ENCODE results near the gene CDC40.

Gene CDC40

DNA sequence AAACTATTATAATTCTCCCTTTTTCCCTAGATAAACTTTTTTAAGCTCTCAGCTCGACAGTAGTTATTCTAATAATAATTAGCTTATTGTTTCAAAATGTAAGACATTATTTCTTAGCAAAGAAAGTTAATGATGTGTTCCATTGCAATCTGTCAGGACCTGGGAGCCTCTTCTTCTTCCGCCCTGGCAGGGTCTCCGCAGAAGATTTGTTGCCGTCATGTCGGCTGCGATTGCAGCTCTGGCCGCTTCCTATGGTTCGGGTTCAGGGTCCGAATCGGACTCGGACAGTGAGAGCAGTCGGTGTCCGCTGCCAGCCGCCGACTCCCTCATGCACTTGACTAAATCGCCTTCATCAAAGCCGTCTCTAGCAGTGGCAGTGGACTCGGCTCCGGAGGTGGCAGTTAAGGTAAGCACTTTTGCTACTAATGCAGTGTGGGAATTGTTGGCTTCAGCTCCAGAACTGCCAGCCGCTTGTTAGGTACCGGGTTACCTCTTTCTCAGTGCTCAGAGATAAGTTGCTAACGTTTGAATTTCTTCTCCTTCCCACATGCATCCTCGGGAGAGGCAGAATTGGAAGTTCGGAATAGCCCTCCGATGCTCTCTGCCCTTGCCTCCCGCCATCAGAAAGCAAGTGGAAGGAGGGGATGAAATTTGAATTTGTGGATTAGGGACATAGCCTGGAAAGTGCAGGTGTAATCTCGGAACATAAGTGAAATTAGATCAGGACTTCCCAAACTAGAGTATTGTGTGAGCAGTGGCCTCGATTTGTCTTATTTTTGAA is at the start of gene CDC40:
TSS of gene CDC40 (plus strand) at position 200 of the 781 bp plus-strand sequence. CDS start at position 218, 18 bp downstream.
- peak; percentile 72 for DNase-seq

DNA sequence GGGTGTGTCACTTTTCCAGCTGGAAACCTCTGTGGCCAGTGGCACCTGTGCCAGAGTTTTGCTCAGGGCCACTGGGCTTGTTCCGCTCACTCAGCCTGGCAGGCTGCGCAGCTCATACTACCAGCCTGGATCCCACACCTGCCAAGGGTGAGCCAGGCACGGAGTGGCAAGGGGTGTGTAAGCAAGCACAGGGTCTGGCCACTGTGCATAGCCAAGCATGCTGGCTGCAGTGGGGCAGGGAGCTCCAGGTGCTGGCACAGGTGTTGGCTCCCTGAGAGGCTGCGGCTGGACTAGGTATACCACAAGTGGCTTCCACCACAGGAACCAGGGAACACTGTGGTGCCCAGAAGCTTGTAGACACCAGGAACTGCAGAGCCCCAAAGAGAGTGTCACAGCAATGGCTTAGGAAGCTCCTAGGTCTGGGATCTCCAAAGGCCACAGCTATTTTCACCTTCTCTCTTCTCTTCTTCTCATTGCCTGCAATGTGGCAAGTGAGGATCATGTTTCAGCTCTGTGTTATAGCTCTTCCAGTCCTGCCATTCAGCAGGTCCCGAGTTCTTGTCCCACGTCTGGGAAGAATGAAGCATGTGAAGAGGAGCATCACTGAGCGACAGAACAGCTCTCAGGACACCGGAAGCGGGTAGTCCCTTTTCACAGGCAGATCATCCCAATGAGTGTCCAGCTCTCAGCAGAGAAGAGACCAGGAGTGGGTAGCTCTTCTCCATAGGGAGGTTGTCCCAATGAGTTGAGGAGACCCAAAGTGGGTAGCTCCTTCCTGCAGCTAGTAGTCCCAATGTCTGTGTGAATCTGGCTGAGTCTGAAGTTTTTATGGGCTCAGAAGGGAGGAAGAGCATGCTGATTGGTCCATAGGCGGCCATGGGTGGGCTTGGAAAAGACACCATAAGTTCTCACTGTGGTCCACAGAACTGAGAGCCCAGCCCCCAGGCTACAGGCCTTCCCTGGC is 42.0 kb upstream of the CDC40 start:
- DNase-seq, result no peak

DNA sequence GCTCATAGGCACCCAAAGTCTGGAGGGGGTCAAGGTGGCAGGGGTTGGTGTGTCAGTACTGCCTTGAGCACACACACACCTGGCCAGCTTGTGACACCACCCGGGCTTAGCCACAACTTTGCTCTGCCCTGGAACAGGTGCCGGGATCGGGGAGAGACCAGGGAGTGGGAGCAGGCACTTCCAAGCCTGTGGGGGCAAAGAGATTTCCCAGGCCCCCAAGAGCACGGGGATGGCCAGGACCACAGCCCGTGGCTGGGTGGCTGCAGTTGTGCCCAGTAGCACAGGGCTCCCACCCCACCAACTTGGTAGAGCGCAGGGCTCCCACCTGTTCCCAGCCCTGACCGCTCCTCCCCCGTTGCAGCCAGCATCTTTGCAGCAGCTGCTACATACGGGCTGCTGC is 41.2 kb upstream of the CDC40 start:
- no peak for DNase-seq

DNA sequence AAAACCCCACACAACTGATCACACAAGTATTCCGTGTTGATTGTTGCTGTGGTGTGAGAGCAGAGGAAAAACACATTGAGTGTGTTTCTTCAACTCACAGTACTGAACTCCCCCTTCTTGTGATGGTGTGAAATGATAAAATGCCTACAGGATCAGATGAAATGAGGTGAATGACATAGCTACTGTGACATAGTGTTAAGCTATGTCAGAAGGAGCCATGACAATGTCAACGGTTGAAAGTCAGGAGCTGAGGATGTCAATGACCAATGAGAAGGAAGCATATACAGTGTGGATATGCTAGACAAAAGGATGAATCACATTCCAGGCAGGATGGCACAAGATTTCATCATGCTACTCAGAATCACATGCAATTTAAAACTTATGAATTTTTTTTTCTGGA is 39.6 kb upstream of the CDC40 start:
- DNase-seq, result no peak

DNA sequence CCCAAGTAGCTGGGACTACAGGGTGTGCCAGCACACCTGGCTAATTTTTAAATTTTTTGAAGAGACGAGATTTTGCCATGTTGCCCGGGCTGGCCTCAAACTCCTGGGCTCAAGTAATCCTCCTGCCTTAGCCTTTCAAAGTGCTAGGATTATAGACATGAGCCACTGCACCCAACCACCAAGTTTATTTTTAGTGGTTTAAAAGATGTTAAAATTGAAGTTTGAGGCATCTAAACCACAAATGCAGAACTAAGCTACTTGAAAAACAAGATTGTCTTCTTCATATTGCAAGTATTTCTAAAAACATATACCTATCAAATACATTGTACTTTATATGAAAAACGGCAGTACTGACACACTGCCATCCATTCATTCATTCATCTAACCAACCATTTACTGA is 32.4 kb upstream of the CDC40 start:
- no peak for DNase-seq

DNA sequence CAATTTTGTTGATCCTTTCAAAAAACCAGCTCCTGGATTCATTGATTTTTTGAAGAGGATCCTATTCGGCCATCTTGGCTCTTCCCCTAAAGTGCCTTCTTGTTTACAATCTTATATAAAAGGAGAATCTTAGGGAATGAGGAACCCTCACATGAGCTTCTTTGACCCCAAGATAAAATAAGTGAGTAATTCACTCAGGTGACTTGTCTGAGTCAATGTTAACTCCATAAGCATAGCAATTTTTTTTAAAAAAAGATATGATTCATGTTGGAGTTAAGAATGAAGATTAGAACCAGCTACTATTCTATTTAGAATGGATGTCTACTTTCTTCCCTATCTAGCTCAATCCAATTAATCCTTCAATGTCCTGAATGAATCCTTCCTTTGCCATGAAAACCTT is 21.7 kb upstream of the CDC40 start:
- DNase-seq, result no peak

DNA sequence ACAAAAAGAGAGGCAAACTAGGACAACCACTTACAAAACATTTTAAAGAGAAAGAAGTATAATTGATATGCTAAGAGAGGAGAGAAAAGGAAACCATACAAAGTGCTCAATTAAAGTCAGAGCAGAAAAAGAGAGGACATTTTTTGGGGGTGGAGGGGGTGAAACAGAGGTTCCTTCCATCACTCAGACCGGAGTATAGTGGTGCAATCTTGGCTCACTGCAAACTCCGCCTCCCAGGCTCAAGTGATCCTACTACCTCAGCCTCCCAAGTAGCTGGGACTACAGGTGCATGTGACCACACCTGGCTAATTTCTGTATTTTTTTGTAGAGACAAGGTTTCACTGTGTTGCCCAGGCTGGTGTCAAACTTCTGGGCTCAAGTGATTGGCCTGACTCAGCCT is 10.1 kb upstream of the CDC40 start:
- no peak for DNase-seq

DNA sequence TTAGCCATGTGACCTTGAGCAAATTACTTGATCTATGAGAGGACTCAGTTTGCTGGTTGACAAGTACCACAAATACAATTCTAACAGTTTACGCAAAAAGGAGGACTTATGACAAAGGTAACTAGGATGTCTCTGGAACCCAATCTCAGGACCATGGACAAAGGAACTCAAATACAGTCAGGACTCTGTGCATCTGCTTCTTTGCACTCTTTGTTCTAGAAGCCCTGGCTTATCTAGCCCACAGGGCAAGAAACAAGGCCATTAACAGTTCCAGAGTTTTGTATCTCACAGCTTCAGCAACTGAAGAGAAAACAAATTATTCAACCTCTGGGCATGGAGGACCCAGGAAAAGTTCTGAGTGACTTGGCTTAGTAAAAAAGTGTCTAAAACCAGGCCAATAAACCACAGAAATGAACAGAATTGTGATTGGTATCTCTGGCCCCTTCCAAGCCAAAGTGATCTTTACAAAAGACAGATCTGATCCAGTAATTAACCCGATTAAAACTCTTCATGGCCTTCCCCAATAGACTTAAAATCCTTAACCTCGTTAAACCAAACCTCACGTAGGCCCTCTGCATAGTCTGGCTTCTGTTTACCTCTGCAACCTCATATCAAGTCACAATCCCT is 6.6 kb upstream of the CDC40 start:
- DNase-seq, result no peak

DNA sequence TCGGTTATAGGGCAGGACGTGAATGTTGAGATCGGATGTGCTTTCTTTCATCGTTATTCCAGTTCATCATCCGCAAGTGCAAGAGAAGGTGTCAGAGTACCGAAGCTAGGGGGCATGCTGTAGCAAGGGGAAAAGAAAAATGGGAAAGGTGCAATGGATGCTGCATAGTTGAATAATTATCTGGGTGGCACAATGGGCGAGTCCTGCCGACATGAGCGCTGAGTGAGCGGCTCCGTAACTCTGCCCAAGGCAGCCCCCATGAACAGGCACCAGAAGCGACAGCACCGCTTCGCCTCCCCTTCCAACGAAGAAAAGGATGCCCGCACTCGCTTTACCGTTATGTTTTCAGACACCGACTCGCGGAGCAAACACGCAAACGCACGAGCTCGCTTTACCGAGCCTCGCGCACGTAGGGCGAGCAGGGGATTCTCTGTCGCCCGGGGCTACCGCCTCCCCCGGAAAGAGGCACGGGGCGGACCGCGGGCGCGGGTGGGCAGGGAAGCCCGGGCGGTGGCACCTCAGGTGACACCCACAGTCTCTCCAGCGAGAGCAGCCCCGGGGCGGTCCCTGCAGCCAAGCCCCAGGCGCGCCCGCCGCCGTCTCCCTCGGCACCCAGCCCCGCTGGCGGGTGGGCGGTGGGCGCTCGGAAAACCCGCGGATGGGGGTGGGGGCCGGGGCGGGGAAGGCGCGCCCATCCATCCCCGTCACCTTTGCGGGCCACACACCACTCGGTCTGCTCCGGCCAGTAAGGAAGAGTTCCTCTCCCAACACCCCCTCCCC is 1.4 kb upstream of the CDC40 start:
- DNase-seq, result peak; percentile 75

DNA sequence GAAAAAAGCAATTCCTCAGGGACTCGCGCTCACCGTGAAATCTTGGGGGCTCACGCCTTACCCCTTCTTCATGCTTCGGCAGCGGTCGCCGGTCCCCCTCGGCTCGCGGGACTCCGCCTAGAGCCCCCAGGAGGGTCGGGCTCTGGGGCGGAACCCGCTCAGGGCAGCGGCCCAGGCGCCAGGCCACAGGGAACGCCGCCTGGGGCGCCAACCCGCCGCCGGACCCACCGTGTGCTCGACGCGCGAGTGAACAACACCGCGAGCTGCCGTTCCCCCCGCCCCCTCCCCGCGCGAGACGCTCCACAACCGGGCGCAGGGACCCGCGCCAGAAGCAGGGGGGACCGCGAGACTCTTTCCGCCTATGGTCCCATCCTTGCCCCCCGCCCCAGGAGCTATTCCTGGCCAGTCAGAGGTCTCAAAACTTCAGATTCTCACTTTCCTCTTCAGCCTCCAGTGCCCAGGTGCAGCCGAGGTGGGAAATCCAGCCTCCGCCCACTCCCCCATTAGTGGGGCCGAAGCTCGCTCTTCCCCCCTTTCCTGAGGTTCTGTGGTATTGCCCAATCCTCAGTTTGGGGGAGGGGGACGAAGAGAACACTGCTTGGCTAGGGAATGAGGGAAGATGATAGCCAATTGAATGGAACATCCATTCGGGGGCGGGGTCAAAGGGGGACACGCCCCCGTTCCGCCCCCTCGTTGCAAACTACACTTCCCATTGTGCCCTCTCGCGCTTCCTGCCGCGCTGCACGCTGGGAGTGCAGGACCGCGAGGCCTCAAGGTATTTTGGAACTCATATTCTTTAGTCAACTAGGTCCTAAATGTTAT is 610 bp upstream of the CDC40 start, which contains the start of gene WASF1:
TSS of gene WASF1 (minus strand) at position 265 of the 822 bp plus-strand sequence. CDS start 52,069 bp downstream, outside the sequence.
- peak; percentile 92 for DNase-seq

DNA sequence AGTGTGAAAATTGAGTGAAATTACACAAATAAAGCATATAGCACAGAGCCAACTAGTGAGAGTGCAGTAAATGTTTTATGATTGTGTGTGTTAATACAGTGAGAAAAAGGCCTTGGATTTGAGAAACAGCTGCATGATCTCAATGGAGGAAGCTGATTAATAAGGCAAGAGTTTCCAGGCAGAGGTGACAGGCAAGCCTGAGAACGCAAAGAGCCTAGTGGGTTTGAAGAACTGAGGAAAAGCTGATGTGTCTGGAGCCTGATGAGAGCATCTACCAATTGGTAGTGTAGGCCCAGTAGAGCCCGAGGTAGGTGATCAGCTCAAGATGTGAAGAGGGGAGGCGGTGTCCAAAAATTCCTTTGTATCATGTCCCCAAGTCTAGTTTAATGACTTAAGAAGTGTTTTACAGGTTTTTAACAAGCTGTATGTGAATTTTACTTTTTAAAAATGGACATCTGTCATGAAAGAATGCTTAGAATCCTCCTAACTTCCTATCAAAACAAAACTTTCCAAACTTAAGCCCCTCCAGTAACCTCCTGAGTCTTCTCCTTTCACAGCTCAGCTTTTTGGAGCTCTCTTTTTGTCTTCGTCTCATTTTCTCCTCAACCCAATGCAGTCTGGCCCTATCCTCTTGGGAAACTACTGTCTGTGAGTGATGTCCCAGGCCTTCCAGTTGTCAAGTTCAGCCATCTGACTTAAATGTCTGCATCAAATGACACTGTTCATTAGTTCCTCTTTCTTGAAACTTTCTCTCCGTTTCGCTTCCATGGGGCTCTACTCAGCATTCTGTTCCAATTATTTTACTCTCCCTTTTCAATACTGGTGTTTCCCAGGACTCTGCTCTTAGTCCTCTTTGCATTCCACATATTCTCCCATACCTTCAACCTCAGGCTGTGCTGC is 1.2 kb downstream of the CDC40 start:
- no peak for DNase-seq

DNA sequence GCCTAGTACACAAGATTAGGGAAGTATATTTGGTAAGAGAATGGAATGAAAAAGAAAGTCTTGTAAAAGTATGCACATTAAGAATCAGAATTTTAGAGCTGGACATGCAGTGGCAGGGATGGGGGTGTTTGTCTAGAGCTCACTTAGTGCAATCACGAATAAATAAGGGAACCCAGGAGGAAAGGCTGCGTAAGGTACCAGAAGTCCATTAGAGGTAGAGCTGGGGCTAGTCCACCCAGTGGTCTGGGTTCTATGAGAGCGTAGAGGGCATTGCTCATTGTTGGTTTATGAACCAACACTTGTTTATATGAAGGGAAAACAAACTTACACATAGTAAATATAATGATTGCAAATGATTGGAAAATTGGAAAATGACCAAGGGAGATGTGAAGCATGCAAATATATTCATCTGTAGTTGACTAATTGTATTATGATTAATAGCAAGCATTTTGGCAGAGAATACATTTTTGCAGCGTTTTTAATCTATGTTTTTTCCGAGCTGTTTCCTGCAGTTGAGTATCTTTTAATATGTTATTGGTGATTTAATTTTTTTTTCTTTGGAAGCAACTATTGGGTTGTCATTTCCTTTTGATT is 3.2 kb downstream of the CDC40 start:
- DNase-seq, result no peak

DNA sequence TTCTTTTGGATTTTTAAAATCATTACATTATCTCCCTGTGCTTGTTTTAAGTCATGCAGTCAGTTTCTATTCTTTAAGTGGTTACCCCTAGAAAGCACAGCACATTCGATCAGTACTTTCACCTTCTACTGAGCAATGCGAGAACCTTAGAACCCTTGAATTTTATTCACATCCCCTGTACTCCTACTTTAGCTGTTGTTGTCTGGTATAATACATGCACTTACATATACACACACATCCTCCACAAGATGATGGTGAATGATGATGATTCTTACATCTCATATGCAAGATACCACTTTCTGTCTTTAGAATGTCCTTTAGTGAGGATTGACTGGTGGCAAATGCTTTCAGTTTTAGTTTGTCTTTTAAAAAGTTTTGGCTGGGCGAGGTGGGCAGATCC is 5.7 kb downstream of the CDC40 start:
- DNase-seq, result no peak

DNA sequence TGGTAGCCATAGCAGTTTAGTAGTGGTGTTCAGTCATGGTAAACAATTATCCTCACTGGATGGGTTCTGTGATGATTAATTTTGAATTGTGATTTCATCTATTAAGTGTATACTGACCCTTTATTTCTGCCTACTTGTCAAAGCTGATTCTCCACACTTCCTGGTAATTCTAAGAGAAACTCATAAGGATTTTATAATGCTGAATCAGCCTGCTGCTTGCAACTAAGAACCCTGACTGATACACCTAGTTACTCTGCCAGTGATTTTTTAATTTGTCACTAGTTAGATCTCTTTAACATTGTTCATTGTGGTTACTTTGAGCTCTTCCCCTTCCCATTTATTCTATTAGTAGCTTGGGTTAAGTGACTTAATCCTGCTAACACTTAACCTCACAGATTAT is 8.6 kb downstream of the CDC40 start:
- DNase-seq, result no peak

DNA sequence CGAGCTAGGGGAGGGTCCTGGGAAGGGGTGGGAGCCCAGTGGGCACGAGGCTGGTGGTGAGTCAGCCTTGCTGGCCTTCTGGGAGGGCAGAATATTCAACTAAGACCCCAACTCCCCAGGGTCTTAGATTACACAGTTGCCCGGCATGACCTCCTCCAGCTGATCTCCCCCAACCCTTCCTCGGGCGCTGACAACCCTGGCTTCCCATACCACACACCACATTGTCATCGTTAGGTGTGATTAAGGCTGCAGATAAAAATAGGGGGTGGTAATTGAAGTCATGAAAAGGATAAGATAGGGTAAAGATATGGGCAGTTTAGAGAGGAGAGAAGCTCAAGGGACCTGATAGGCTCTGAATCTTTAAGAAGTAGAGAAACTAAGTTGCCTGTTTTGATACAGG is 10.5 kb downstream of the CDC40 start:
- DNase-seq, result no peak

DNA sequence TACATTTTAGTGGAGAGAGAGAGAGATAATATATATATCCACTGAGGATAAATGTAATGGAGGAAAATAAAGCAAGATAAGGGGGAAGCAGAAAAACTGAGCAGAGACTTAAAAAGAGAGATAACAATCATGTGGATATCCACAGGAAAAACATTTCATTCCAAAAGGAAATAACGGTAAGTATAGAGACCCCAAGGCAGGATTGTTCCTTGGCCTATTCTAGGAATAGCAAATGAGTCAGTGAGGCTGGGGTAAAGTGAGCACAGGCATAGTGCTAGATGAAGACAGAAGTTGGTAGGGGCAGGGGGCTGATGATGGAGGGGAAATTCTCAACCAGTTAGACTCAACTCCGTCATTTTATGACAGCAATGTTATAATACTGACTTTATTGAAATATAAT is 11.2 kb downstream of the CDC40 start:
- no peak for DNase-seq

DNA sequence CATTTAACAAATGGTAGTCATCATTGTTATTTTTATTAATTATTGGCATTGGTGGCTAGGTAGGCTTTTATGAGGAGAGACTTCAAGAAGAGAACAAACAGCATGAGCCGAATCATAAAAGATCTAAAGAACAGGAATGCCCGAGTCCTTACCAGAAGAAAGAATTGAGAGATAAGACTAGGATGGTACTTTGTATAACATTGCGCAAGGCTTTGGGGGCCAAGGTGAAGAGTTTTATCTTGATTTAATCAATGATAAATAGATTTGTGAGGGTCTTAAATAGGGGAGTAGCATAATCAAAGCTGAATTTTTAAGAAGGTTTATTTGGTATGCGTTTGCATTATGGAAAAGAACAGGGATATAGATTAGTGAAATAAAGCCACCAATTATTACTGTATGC is 15.4 kb downstream of the CDC40 start:
- no peak for DNase-seq

DNA sequence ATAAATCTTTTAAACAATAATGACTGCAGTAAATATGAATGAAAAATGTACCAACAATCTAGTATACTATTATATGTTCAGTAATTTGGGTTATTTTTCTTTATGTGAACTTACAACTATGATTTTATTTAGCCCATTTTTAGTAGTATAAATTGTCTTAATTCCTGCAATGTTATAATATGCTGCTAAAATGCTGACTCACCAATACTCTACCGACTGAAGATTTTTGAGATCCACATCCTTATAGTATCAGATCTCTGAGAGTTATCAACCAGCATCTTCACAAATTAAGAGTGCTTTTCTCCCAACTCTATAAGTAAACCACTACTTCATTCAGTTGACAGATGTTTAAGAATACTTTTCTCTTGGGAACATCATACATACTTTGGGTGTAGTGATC is 16.6 kb downstream of the CDC40 start:
- no peak for DNase-seq

DNA sequence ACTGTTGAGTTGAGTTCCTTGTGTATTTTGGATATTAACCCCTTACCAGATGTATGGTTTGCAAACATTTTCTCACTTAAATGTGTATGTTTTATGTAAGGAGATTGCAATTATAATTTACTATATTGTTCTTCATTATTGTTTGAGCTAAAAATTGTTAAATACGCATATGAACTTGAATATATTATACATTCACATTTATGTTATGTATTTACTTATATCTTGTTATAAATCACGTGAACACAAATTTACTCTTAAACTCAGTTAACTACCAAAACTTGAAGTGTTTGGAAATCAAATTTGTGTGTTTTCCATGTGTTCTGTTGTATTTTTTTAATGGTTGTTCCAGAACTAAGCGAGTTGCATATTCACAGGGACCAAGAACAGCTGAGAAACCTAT is 18.3 kb downstream of the CDC40 start:
- DNase-seq, result no peak
